Gastrocnemius medialis (tissue), 4 donors: ENCODE results near the gene PPP1R2C. TPM values are rescaled to one million over a fixed set of nuclear protein-coding genes. Genes with fewer than 3 reads are reported as not detected.

Experiments used
- ATAC-seq, 2 donors: fragments of 150-250 bp; one replicate each; pipeline ENCODE4 v1.9.1; 2016
- DNase-seq, 2 donors: peaks; one replicate each; pipeline ENCODE4 v3.0.0-alpha.2; 2019
- H3K27ac ChIP-seq, 4 donors: fragments of 200-600 bp; sonication (generic); 1 replicate in 1 of 4; 2 replicates in 3 of 4; pipeline ENCODE4 v1.5.1; 2016 to 2018; ENCODE audit warnings: mild to moderate bottlenecking in 2 of 4, moderate library complexity in 1 of 4
- H3K27me3 ChIP-seq, 3 donors: fragments of 200-600 bp; sonication (generic) in 2 of 3; 1 replicate in 1 of 3; 2 replicates in 2 of 3; pipeline versions ENCODE4 v1.5.1 to v1.6.0; 2016 to 2019; ENCODE audit warnings: mild to moderate bottlenecking in 1 of 3, moderate library complexity in 1 of 3
- H3K36me3 ChIP-seq, 2 donors: fragments of 200-600 bp; sonication (generic) in 1 of 2; one replicate each; pipeline ENCODE4 v1.5.1; 2017 to 2018
- H3K4me1 ChIP-seq, 2 donors: fragments of 200-600 bp; sonication (generic) in 1 of 2; one replicate each; pipeline ENCODE4 v1.5.1; 2016 to 2017; ENCODE audit warnings: mild to moderate bottlenecking in 2 of 2
- H3K4me3 ChIP-seq, 4 donors: fragments of 200-600 bp; sonication (generic) in 3 of 4; 1 replicate in 1 of 4; 2 replicates in 3 of 4; pipeline ENCODE4 v1.5.1; 2016 to 2019; ENCODE audit warnings: mild to moderate bottlenecking in 2 of 4
- H3K9me3 ChIP-seq, 3 donors: fragments of 200-600 bp; sonication (generic) in 2 of 3; 1 replicate in 1 of 3; 2 replicates in 2 of 3; pipeline ENCODE4 v1.5.1; 2016 to 2019
- CTCF ChIP-seq, 5 experiments: fragments of 450-650 bp in 3 of 5; fragments of 200-600 bp in 2 of 5; sonication (generic) in 2 of 5; IDR thresholded peaks in 4 of 5; conservative IDR thresholded peaks in 1 of 5; 1 replicate in 4 of 5; 2 replicates in 1 of 5; pipeline ENCODE4 v1.5.1; 2016 to 2019; ENCODE audit warnings: antibody characterized with exemption in 5 of 5, mild to moderate bottlenecking in 3 of 5, moderate library complexity in 3 of 5
- POLR2A ChIP-seq, 2 donors: fragments of 450-650 bp; IDR thresholded peaks; one replicate each; pipeline ENCODE4 v1.6.1; 2017; ENCODE audit warnings: antibody characterized with exemption in 2 of 2, mild to moderate bottlenecking in 2 of 2, moderate library complexity in 2 of 2
- in situ Hi-C, 4 donors: fragments of 200-750 bp; cut with MboI; loops; one replicate each; pipeline versions ENCODE4 v1.15.0 to v1.8.0; 2017; ENCODE audit warnings: low sequenced_read_pairs in 4 of 4
- intact Hi-C: fragments of 100-400 bp; cut with DNase I; formaldehyde crosslinking; loops from one replicate; pipeline ENCODE4 v1.15.1; 2023; ENCODE audit warnings: low total_unique reads
- total RNA-seq, 4 donors: library from RNA; depleted of rRNA; stranded (reverse); fragments of >200 nt; gene quantifications; one replicate each; pipeline versions ENCODE4 v1.1.0 to v1.2.3, GENCODE V29; 2016

The PPP1R2C gene
- total RNA-seq, 4 donors from 2014 or later, result not detected

DNA sequence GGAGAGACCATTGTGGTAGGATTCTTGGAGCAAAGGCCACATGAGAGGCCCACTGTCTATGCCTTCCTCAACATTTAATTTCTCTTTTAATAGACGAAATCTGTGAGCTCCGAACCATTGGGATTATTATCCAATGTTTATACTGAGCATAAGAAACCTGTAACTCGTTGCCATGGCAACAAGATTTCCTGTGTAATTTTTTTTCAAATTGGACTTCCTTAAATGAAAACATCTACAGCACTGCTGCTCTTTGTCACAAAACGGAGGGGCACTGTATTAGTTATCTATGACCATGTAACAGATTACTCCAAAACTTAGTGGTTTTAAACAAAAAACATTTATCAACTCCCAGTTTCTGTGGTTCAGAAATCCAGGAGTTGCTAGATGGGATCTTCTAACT is 38.7 kb downstream of the PPP1R2C start:
- in situ Hi-C loops, result no loop called here
- intact Hi-C loops, result no loop called here
- Histone ChIP-seq H3K4me1 (no peaks in the 10 kb centered on the region), H3K4me3 (no peak overlapping the region), H3K27ac (no peak overlapping the region), H3K36me3 (no peaks in the 10 kb centered on the region), H3K27me3 (peaks cover 0 to 4% (median 0%) of the 10 kb centered on the region in 3 donors), H3K9me3 (no peaks in the 10 kb centered on the region)
- DNase-seq (no peak), ATAC-seq (no peak)
- TF ChIP-seq CTCF (IDR thresholded peaks at IDR 0.05 in 4 of 5, conservative IDR thresholded peaks at IDR 0.05 in 1 of 5), result no peak
- TF ChIP-seq POLR2A (IDR thresholded peaks at IDR 0.05), result no peak

GRCh38 chrX:42738552-42738951 is 39.4 kb downstream of the PPP1R2C start:
- DNase-seq, result no peak
- TF ChIP-seq CTCF (IDR thresholded peaks at IDR 0.05 in 4 of 5, conservative IDR thresholded peaks at IDR 0.05 in 1 of 5) (no peak), POLR2A (IDR thresholded peaks at IDR 0.05) (no peak)
- Histone ChIP-seq H3K27ac (no peak overlapping the region), H3K36me3 (no peaks in the 10 kb centered on the region), H3K27me3 (peaks cover 0 to 4% (median 0%) of the 10 kb centered on the region in 3 donors), H3K4me1 (no peaks in the 10 kb centered on the region), H3K9me3 (no peaks in the 10 kb centered on the region), H3K4me3 (no peak overlapping the region)
- in situ Hi-C loops, result no loop called here
- no peak for ATAC-seq
- intact Hi-C loops, result no loop called here

- Histone ChIP-seq H3K9me3 (no peaks in the 10 kb centered on the region), H3K27ac (no peak overlapping the region), H3K4me1 (no peaks in the 10 kb centered on the region), H3K27me3 (no peaks in the 10 kb centered on the region), H3K36me3 (no peaks in the 10 kb centered on the region), H3K4me3 (no peak overlapping the region)
- in situ Hi-C loops, result no loop called here
- TF ChIP-seq CTCF (IDR thresholded peaks at IDR 0.05 in 4 of 5, conservative IDR thresholded peaks at IDR 0.05 in 1 of 5), result no peak
- intact Hi-C loops, result no loop called here
- ATAC-seq (no peak), DNase-seq (no peak)
These were observed 42.7 kb downstream of the PPP1R2C start for GRCh38 chrX:42735250-42735649.

DNA sequence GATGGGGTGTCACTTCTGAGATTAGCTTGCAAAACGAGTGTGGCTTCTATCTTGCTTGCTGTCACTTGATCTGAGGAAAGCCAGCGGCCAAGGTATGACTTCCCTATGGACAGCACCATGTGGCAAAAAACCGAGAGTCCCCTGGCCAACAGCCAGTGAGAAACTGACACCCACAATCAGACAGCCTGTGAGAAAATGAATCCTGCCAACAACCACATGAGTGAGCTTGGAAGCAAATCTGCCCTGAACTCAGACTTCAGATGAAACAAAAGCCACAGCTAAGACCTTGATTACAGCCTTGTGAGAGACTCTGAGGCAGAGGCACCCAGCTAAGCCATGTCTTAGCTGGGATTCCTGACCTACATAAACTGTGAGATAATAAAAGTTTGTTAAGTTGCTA is 45.5 kb downstream of the PPP1R2C start:
- peak; percentile 62 to 89 for ATAC-seq
- in situ Hi-C loops, result no loop called here
- H3K4me1 ChIP-seq, result no peaks in the 10 kb centered on the region
- H3K27me3 ChIP-seq, result no peaks in the 10 kb centered on the region
- H3K27ac ChIP-seq, result no peak overlapping the region
- intact Hi-C loops, result no loop called here
- H3K4me3 ChIP-seq, result no peak overlapping the region
- no peaks in the 10 kb centered on the region for H3K36me3 ChIP-seq
- H3K9me3 ChIP-seq, result no peaks in the 10 kb centered on the region
- TF ChIP-seq CTCF (IDR thresholded peaks at IDR 0.05 in 4 of 5, conservative IDR thresholded peaks at IDR 0.05 in 1 of 5), result no peak
- no peak for TF ChIP-seq POLR2A (IDR thresholded peaks at IDR 0.05)
- DNase-seq, result peak; percentile 14 to 29
